GM18508 (cell line): ENCODE data around the gene GDPD3.
"Not testable (repeated sequence)": the region's sequence is repeated elsewhere in the genome, so short reads cannot be mapped to it uniquely, and the experiment has no call there.

Experiments
- ATAC-seq: cut with Tn5 transposase; IDR thresholded peaks from one replicate; pipeline ENCODE4 v1.9.1; 2021; ENCODE audit warnings: moderate number of reproducible peaks; ENCODE audit not compliant: insufficient read depth, unreplicated experiment

The GDPD3 gene

GRCh38 chr16:30125690-30126089, 12.4 kb upstream of the GDPD3 start:
- ATAC-seq, result not testable (repeated sequence)

GRCh38 chr16:30124985-30125379, 11.6 kb upstream of the GDPD3 start:
- no peak for ATAC-seq

- no peak for ATAC-seq
Observed at GRCh38 chr16:30122604-30123160, 9.3 kb upstream of the GDPD3 start.

- ATAC-seq, result no peak
Observed at GRCh38 chr16:30121741-30122571, 8.6 kb upstream of the GDPD3 start.

- no peak for ATAC-seq
Observed at GRCh38 chr16:30120340-30121105, 7.2 kb upstream of the GDPD3 start.

- ATAC-seq, result no peak
Observed at GRCh38 chr16:30119428-30119827, 6.1 kb upstream of the GDPD3 start.

GRCh38 chr16:30117768-30118167, 4.4 kb upstream of the GDPD3 start:
- no peak for ATAC-seq

- no peak for ATAC-seq
Observed at GRCh38 chr16:30116291-30117207, 3.2 kb upstream of the GDPD3 start.

GRCh38 chr16:30115238-30115637, 1.9 kb upstream of the GDPD3 start:
- no peak for ATAC-seq

GRCh38 chr16:30114833-30115232, 1.5 kb upstream of the GDPD3 start:
- not testable (repeated sequence) for ATAC-seq

- ATAC-seq, result no peak
Observed at GRCh38 chr16:30114411-30114810, 1.1 kb upstream of the GDPD3 start.

GRCh38 chr16:30113711-30114333, 485 bp upstream of the GDPD3 start:
- ATAC-seq, result no peak

GRCh38 chr16:30112197-30113030, 923 bp downstream of the GDPD3 start:
- no peak for ATAC-seq

GRCh38 chr16:30110661-30111060, 2.7 kb downstream of the GDPD3 start:
- ATAC-seq, result no peak

GRCh38 chr16:30108059-30108850, 5.1 kb downstream of the GDPD3 start:
- no peak for ATAC-seq

- ATAC-seq, result no peak
Observed at GRCh38 chr16:30104492-30104891, 8.8 kb downstream of the GDPD3 start.

- no peak for ATAC-seq
Observed at GRCh38 chr16:30104090-30104489, 9.2 kb downstream of the GDPD3 start.

GRCh38 chr16:30096862-30097563, 16.3 kb downstream of the GDPD3 start:
- ATAC-seq, result no peak
